Neuronal stem cell (in vitro differentiated cells): ENCODE results near the gene PLCXD3.

Source experiments
- DNase-seq: peaks from one replicate; pipeline ENCODE4 v3.0.0-alpha.2; 2013; ENCODE audit warnings: low spot score
- H2AFZ ChIP-seq: one replicate; pipeline ENCODE4 v1.6.1; 2013; ENCODE audit warnings: mild to moderate bottlenecking, low read length, inconsistent platforms
- H2AK5ac ChIP-seq: 2 replicates; pipeline ENCODE4 v1.6.1; 2013; ENCODE audit warnings: low read depth, mild to moderate bottlenecking, inconsistent platforms, low read length, moderate library complexity, mixed read lengths
- H2BK120ac ChIP-seq: 2 replicates; pipeline ENCODE4 v1.6.1; 2013; ENCODE audit warnings: low read depth, mild to moderate bottlenecking, inconsistent platforms, low read length, moderate library complexity, mixed read lengths
- H2BK12ac ChIP-seq: one replicate; pipeline ENCODE4 v1.6.1; 2013; ENCODE audit warnings: low read length, inconsistent platforms
- H2BK15ac ChIP-seq: 2 replicates; pipeline ENCODE4 v1.6.1; 2013; ENCODE audit warnings: mild to moderate bottlenecking, low read length, inconsistent platforms, mixed read lengths
- H2BK5ac ChIP-seq: one replicate; pipeline ENCODE4 v1.6.1; 2013; ENCODE audit warnings: inconsistent platforms, mild to moderate bottlenecking, low read length, moderate library complexity
- H3K14ac ChIP-seq: one replicate; pipeline ENCODE4 v1.6.1; 2013; ENCODE audit warnings: low read length, inconsistent platforms
- H3K18ac ChIP-seq: 2 replicates; pipeline ENCODE4 v1.6.1; 2013; ENCODE audit warnings: low read length, inconsistent platforms
- H3K23ac ChIP-seq: 2 replicates; pipeline ENCODE4 v1.6.1; 2013; ENCODE audit warnings: low read depth, mild to moderate bottlenecking, mixed read lengths, low read length, inconsistent platforms; ENCODE audit not compliant: poor library complexity
- H3K27ac ChIP-seq: replicated peaks from 3 replicates; pipeline ENCODE4 v1.5.1; 2013; ENCODE audit warnings: low read length, inconsistent platforms
- H3K27me3 ChIP-seq, 3 experiments: 2 replicates each; pipeline ENCODE4 v1.6.1; 2013; ENCODE audit warnings: low read length in 3 of 3, mild to moderate bottlenecking in 2 of 3, inconsistent platforms in 1 of 3, low read depth in 1 of 3, mixed read lengths in 1 of 3, moderate library complexity in 1 of 3; ENCODE audit not compliant: control insufficient read depth in 3 of 3, insufficient read depth in 3 of 3
- H3K36me3 ChIP-seq, 2 donors: replicated peaks in 1 of 2; 2 replicates each; pipeline ENCODE4 v1.6.1; 2013; ENCODE audit warnings: low read length in 2 of 2; ENCODE audit not compliant: control insufficient read depth in 2 of 2, insufficient read depth in 2 of 2
- H3K4ac ChIP-seq: 2 replicates; pipeline ENCODE4 v1.6.1; 2013; ENCODE audit warnings: inconsistent platforms, mild to moderate bottlenecking, low read length, moderate library complexity
- H3K4me1 ChIP-seq, 2 donors: 1 replicate in 1 of 2; 2 replicates in 1 of 2; pipeline ENCODE4 v1.6.1; 2013; ENCODE audit warnings: low read length in 2 of 2, low read depth in 1 of 2; ENCODE audit not compliant: control insufficient read depth in 2 of 2, insufficient read depth in 1 of 2
- H3K4me2 ChIP-seq: one replicate; pipeline ENCODE4 v1.6.1; 2013; ENCODE audit warnings: mild to moderate bottlenecking, low read length, inconsistent platforms; ENCODE audit not compliant: insufficient read depth, poor library complexity, severe bottlenecking
- H3K4me3 ChIP-seq, 2 donors: 2 replicates each; pipeline ENCODE4 v1.5.1; 2013; ENCODE audit warnings: low read length in 2 of 2, mild to moderate bottlenecking in 2 of 2, inconsistent platforms in 1 of 2, moderate library complexity in 1 of 2
- H3K79me1 ChIP-seq: one replicate; pipeline ENCODE4 v1.6.1; 2013; ENCODE audit warnings: low read depth, mild to moderate bottlenecking, inconsistent platforms, low read length, moderate library complexity
- H3K9ac ChIP-seq: one replicate; pipeline ENCODE4 v1.6.1; 2013; ENCODE audit warnings: mild to moderate bottlenecking, low read depth, low read length, inconsistent platforms; ENCODE audit not compliant: poor library complexity
- H3K9me3 ChIP-seq, 2 donors: replicated peaks in 1 of 2; 2 replicates each; pipeline versions ENCODE3 to v1.6.1; 2013; ENCODE audit warnings: low read length in 2 of 2, mild to moderate bottlenecking in 2 of 2, inconsistent platforms in 1 of 2, low read depth in 1 of 2, mixed read lengths in 1 of 2, moderate library complexity in 1 of 2; ENCODE audit not compliant: control insufficient read depth in 2 of 2, insufficient read depth in 1 of 2
- H4K8ac ChIP-seq: one replicate; pipeline ENCODE4 v1.6.1; 2013; ENCODE audit warnings: low read depth, mild to moderate bottlenecking, inconsistent platforms, low read length, moderate library complexity
- H4K91ac ChIP-seq: one replicate; pipeline ENCODE4 v1.6.1; 2013; ENCODE audit warnings: low read length, low read depth, mild to moderate bottlenecking, inconsistent platforms; ENCODE audit not compliant: poor library complexity
- WGBS, 2 donors: extraction: QIAGEN DNeasy Blood & Tissue Kit; methylation state at CpG; one replicate each; pipeline ENCODE4 v1.1.7; 2013; ENCODE audit warnings: missing lambda C conversion rate in 2 of 2, mixed read lengths in 1 of 2; ENCODE audit not compliant: insufficient read length in 2 of 2, insufficient replicate concordance in 1 of 2; ENCODE audit errors: extremely low coverage in 2 of 2; 5-methylcytosine and 5-hydroxymethylcytosine counted together

Gene PLCXD3

DNA sequence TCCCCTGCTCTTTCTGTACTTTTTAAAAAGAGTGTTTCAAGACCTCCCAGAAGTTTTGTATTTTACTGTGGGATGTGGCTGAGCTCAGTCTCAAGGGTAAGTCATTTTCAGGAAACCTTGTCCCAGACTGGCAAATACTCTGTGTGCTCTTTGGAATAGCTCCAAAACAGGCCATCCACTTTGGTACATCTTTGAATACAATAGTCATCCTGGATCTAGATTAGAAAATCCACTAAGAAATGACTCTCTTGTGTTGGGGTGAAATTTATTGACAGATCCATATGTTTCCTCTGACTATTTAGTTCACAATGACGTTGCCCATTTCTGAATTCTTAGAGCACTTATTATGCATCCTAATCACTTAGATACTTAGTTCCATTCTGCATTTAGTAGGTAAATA is 95.2 kb downstream of the PLCXD3 start:
- H4K91ac ChIP-seq = no peak overlapping the region
- no peaks in the 10 kb centered on the region for H3K36me3 ChIP-seq
- no peaks in the 10 kb centered on the region for H3K9me3 ChIP-seq
- no peak overlapping the region for H2AFZ ChIP-seq
- H3K4me2 ChIP-seq = no peak overlapping the region
- DNase-seq = no peak
- no peak overlapping the region for H2BK120ac ChIP-seq
- H3K23ac ChIP-seq = no peak overlapping the region
- no peak overlapping the region for H2BK15ac ChIP-seq
- H3K4ac ChIP-seq = no peak overlapping the region
- no peaks in the 10 kb centered on the region for H3K27me3 ChIP-seq
- H2AK5ac ChIP-seq = no peak overlapping the region
- no peak overlapping the region for H3K9ac ChIP-seq
- H2BK5ac ChIP-seq = no peak overlapping the region
- WGBS, 2 donors = no CpG with 5 or more reads among the region's 1 CpG
- H3K79me1 ChIP-seq = no peaks in the 10 kb centered on the region
- H3K4me1 ChIP-seq = peaks cover 0 to 3% of the 10 kb centered on the region in 2 donors
- H2BK12ac ChIP-seq = no peak overlapping the region
- H3K14ac ChIP-seq = no peak overlapping the region
- H4K8ac ChIP-seq = no peak overlapping the region
- H3K4me3 ChIP-seq = no peak overlapping the region
- no peak overlapping the region for H3K27ac ChIP-seq
- H3K18ac ChIP-seq = no peak overlapping the region

DNA sequence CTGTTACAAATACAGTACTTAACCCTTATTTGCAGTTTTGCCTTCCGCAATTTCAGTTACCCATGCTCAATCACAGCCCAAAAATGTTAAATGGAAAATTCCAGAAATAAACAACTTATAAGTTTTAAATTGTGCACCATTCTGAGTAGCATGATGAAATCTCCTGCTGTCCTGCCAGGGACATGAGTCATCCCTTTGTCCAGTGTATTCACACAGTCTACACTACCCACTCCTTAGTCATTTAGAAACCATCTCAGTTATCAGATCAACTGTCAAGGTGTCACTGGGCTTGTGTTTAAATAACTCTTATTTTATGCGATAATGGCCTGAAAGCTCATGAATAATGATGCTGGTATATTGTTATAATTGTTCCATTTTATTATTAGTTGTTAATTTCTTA is 95.8 kb downstream of the PLCXD3 start:
- H3K14ac ChIP-seq = no peak overlapping the region
- H3K9me3 ChIP-seq = no peaks in the 10 kb centered on the region
- no peak overlapping the region for H3K27ac ChIP-seq
- no peak overlapping the region for H3K9ac ChIP-seq
- H3K36me3 ChIP-seq = no peaks in the 10 kb centered on the region
- no peak overlapping the region for H2BK12ac ChIP-seq
- H3K4me1 ChIP-seq = peaks cover 0 to 3% of the 10 kb centered on the region in 2 donors
- H3K79me1 ChIP-seq = no peaks in the 10 kb centered on the region
- DNase-seq = no peak
- no peak overlapping the region for H3K4me2 ChIP-seq
- no peak overlapping the region for H2AFZ ChIP-seq
- no peak overlapping the region for H2BK5ac ChIP-seq
- H3K4me3 ChIP-seq = no peak overlapping the region
- no peak overlapping the region for H2BK15ac ChIP-seq
- no peaks in the 10 kb centered on the region for H3K27me3 ChIP-seq
- no peak overlapping the region for H4K91ac ChIP-seq
- H4K8ac ChIP-seq = no peak overlapping the region
- H3K18ac ChIP-seq = no peak overlapping the region
- H2AK5ac ChIP-seq = no peak overlapping the region
- WGBS, 2 donors = no CpG with 5 or more reads among the region's 2 CpGs
- H3K4ac ChIP-seq = no peak overlapping the region
- no peak overlapping the region for H3K23ac ChIP-seq
- H2BK120ac ChIP-seq = no peak overlapping the region

DNA sequence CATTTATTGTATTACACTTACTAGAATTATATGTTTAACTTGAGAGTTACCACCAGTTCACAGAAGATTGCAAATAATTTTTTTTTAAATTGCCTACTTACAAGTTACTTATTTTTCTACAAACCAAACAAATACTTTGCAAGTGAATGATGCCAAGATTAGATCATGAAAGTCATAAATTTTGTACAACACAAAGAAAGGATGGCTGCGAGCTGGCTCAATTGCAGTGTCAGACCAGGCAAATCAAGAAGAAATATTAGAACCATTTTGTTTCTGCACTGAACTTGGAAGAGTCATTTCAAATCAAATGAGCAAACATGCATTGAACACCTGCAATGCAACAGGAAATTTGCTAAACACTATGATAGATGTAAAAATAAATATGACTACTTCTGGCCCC is 97.3 kb downstream of the PLCXD3 start:
- H3K9me3 ChIP-seq = no peaks in the 10 kb centered on the region
- no peak overlapping the region for H2BK5ac ChIP-seq
- H3K36me3 ChIP-seq = no peaks in the 10 kb centered on the region
- no peak overlapping the region for H3K9ac ChIP-seq
- no peak overlapping the region for H4K91ac ChIP-seq
- H3K18ac ChIP-seq = no peak overlapping the region
- no peak overlapping the region for H3K4me3 ChIP-seq
- H3K4ac ChIP-seq = no peak overlapping the region
- no peaks in the 10 kb centered on the region for H3K4me1 ChIP-seq
- no peak overlapping the region for H2AFZ ChIP-seq
- no peak overlapping the region for H3K23ac ChIP-seq
- no peak for DNase-seq
- no peak overlapping the region for H4K8ac ChIP-seq
- no peaks in the 10 kb centered on the region for H3K27me3 ChIP-seq
- no CpG with 5 or more reads among the region's 1 CpG for WGBS, 2 donors
- H2BK12ac ChIP-seq = no peak overlapping the region
- H3K79me1 ChIP-seq = no peaks in the 10 kb centered on the region
- no peak overlapping the region for H2BK15ac ChIP-seq
- H3K4me2 ChIP-seq = no peak overlapping the region
- no peak overlapping the region for H3K14ac ChIP-seq
- H2AK5ac ChIP-seq = no peak overlapping the region
- no peak overlapping the region for H2BK120ac ChIP-seq
- H3K27ac ChIP-seq = no peak overlapping the region

DNA sequence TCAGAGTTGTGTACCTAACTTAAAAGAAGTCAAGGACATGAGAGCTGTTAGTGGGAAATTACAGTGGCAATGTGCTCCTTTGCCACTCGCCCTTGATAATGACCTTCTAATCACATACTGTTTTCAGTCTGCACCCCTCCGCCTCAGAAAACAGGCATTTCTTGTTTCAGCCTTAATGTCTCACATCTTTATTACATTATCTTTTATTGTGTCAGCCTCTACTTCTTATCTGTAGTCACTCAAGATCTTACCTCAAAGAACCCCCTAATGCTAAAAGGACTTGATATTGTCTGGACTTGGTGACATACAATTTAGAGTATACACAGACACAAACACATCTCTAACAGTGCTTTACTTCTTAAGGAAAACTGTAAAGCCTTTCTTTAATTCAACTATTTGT is 97.9 kb downstream of the PLCXD3 start:
- Histone ChIP-seq H3K79me1 (no peaks in the 10 kb centered on the region), H4K8ac (no peak overlapping the region), H2BK5ac (no peak overlapping the region), H3K4me1 (no peaks in the 10 kb centered on the region), H2BK15ac (no peak overlapping the region), H3K4me2 (no peak overlapping the region), H3K18ac (no peak overlapping the region), H2BK120ac (no peak overlapping the region), H3K23ac (no peak overlapping the region), H3K4me3 (no peak overlapping the region), H3K27ac (no peak overlapping the region), H3K4ac (no peak overlapping the region), H3K36me3 (no peaks in the 10 kb centered on the region), H4K91ac (no peak overlapping the region), H3K14ac (no peak overlapping the region), H2BK12ac (no peak overlapping the region), H3K9ac (no peak overlapping the region), H3K9me3 (no peaks in the 10 kb centered on the region), H3K27me3 (no peaks in the 10 kb centered on the region), H2AK5ac (no peak overlapping the region), H2AFZ (no peak overlapping the region)
- DNase-seq = no peak
- WGBS, 2 donors = no CpG with 5 or more reads among the region's 2 CpGs
